Measurements from ENCODE around the gene BORCS5.

DNA sequence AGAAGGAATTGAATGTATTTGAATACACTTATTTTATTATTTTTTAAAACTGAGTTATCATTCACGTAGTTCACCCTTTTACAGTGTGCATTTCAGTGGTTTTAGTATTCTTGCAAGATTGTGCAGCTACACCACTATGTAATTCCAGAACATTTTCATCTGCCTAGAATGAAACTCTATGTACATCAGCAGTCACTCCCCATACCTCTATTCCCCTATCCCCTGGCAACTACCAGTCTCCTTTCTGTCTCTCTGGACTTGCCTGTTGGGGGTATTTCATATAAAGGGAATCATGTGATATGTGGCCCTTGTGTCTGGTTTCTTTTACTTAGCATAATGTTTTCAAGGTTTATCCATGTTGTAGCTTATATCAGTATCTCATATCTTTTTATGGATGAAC, 96.8 kb downstream of the BORCS5 start:
- TF ChIP-seq, protein P1, sequence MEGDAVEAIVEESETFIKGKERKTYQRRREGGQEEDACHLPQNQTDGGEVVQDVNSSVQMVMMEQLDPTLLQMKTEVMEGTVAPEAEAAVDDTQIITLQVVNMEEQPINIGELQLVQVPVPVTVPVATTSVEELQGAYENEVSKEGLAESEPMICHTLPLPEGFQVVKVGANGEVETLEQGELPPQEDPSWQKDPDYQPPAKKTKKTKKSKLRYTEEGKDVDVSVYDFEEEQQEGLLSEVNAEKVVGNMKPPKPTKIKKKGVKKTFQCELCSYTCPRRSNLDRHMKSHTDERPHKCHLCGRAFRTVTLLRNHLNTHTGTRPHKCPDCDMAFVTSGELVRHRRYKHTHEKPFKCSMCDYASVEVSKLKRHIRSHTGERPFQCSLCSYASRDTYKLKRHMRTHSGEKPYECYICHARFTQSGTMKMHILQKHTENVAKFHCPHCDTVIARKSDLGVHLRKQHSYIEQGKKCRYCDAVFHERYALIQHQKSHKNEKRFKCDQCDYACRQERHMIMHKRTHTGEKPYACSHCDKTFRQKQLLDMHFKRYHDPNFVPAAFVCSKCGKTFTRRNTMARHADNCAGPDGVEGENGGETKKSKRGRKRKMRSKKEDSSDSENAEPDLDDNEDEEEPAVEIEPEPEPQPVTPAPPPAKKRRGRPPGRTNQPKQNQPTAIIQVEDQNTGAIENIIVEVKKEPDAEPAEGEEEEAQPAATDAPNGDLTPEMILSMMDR (IDR thresholded peaks at IDR 0.05): no peak
- TF ChIP-seq POLR2A (IDR thresholded peaks at IDR 0.05): no peak

Data from body of pancreas (tissue), 4 donors.